G401 (cell line): ENCODE measurements around the gene PCDH19. TPM values are rescaled to one million over a fixed set of nuclear protein-coding genes. Genes with fewer than 3 reads are reported as not detected.

Experiments used
- DNase-seq: peaks from one replicate; pipeline ENCODE4 v3.0.0-alpha.2; 2015; ENCODE audit warnings: low spot score
- in situ Hi-C: cut with HindIII; loops from 2 replicates; pipeline ENCODE4 v1.10.0; 2016; ENCODE audit warnings: low sequenced_read_pairs, mixed read lengths
- total RNA-seq: library from RNA; depleted of rRNA; stranded (reverse); fragments of >200 nt; shearing (Covaris generic); gene quantifications from 2 replicates; pipeline ENCODE4 v1.2.3, GENCODE V29; 2014

PCDH19 gene
- total RNA-seq, 1 experiment from 2014 or later = 0.37 TPM

DNA sequence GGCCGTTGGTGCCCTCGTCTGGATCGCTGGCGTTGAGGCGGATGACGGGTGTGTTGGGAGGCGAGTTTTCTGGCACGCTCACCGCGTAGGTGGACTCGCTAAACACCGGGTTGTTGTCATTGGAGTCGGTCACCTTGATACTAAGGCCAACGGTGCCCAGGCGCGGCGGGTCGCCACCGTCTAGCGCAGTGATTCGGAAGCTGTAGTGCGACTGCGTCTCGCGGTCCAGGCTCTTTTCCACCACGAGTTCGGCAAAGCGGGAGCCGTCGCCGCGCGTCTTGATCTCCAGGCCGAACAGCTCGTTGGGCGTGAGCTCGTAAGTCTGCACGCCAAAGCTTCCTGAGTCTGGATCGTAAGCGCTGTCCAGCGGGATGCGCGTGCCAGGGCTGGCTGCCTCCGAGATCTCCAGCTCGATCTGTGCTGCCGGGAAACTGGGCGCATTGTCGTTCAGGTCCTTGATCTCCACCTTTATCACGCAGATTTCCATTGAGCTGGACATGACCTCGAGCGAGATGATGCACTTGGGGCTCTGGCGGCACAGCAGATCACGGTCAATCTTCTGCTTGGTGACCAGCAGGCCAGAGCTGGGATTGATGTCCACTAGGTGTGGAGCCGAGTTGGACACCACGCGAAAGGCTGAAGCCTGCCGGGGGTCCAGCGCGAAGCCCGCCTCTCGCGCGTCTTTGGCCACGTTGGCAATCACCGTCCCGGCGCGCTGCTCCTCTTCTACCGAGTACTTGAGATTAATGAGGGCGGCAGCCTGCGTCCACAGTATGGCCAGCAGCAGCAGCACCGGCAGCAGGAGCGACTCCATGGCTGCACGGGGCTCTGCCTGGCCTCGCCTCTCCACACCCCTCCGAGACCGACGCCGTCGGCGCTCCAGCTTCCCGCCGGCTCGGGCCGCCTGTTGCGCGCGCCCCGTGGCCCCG, 2.0 kb downstream of the PCDH19 start:
- in situ Hi-C loops = no loop called here
- no peak for DNase-seq

DNA sequence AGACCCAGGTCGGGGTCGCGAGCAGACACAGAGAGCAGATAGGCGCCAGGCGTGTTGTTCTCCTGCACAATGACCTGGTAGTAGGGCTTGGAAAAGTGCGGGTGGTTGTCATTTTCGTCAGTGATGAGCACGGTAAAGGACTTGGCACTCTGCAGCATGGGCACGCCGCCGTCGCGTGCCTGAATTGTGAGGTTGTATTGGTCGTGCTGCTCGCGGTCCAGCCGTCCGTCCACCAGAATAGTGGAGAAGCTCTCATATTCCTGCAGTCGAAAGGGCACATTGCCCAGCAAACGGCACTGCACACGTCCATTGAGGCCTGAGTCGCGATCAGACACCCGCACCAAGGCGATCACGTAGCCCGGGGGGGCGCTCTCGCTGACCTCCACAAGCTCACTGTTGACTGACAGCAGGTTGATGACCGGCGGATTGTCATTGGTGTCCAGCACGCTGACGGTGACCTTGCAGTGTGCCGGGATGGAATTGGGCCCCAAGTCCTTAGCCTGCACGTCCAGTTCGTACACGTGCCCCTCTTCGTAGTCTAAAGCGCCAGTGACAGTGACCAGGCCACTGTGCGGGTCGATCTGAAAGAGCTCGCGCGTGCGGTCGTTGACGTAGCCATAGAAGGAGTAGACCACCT, 2.8 kb downstream of the PCDH19 start:
- in situ Hi-C loops = no loop called here
- DNase-seq = no peak

DNA sequence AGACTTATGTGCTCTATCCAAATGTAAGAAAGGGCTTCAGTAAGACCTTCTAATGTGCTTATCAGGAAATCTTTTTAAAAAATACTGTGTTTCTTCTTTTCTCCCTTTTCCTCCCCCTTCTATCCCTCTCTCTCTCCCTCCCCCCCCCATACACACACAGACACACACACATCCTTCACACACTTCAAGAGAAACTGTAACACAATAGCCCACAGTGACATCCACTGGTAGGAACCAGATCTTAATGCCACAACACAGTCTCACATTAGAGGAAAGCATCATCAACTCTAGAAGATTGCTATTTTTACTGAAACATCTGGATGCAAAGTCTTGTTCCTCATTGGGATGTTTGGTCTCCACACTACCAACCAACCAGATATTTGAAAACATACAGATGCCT, 4.6 kb downstream of the PCDH19 start:
- in situ Hi-C loops = no loop called here
- DNase-seq = no peak

DNA sequence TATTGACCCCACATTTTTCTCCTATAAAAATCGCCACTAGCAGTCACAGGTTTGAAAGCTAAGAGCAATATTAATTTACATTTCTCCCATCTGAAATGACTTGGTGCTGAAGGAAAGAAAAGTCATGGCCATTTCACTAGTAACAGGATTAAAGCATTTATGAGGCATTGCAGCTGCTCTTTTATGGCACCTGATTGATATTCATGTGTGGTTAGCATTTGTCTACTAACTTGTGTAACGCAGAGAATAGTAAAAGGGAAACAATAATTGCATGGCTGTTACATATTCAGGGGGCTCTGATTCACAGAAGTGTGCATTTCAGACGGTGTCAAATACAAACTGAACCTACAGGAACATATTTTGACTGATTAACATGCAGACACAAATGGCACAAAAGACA, 5.2 kb downstream of the PCDH19 start:
- no peak for DNase-seq
- in situ Hi-C loops = no loop called here

DNA sequence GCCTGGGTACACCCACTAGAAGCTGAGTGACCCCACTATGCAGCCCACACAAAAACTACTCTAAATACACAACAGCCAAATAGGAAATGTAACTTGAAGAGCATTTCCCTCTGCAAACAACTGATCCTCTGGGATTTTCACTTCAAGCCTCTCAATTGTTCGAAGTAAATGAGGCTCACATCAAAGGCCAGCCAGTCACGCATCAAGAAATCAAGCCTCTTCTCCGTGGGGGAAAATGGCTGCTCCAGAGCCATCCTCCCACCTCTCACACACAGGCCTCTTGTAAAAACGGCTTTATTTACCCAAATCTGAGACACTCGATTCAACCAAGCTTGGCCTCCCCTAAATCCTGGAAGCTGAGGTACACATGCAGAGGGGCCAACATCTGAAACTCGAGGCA, 14.3 kb downstream of the PCDH19 start:
- in situ Hi-C loops = no loop called here
- DNase-seq = no peak

DNA sequence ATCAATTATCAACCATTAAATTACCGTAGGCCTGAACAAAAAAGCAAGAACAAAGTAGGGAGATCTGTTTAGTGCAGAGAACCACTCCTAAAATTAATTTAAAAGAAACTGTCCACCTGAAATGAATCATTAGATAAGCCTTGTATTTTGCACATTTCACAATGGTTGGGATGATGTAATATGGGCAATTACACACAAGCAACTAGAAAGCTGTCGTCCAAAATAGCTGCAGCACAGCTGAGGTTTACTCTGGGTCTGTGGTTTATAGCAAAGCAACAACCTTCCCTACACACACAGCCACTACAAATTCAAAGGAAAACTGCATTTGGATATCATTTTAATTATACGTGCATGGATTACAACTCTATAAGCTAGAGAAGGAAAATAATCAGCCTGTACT, 28.5 kb downstream of the PCDH19 start:
- DNase-seq = no peak
- in situ Hi-C loops = no loop called here

DNA sequence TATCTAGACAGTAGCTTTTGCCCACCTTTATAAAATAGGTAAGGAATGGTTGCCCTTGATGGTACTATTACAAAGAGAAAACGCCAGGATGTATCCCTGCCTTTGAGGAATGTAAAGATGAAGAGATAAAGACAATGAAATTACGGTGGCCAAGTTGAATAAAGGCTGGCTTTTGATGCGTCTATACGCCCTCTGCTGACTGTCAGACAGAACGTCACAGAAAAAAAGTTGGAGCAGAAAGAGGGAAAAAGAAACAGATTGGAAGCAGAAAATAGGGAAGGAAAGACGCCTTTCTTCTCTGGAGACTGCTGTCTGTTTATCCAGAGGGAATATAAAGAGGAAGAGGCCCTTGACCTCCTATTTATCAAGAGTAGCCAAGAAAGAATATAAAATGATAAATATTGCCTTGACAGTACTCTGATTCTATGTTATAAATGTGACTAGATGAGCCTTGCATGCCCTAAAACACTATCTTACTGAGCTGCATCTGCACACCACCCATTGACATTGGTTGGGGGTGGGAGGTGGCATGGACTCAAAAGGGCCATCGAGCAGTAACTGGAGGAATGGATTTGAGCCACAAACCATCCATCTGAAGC, 30.6 kb downstream of the PCDH19 start:
- DNase-seq = no peak
- in situ Hi-C loops = no loop called here

DNA sequence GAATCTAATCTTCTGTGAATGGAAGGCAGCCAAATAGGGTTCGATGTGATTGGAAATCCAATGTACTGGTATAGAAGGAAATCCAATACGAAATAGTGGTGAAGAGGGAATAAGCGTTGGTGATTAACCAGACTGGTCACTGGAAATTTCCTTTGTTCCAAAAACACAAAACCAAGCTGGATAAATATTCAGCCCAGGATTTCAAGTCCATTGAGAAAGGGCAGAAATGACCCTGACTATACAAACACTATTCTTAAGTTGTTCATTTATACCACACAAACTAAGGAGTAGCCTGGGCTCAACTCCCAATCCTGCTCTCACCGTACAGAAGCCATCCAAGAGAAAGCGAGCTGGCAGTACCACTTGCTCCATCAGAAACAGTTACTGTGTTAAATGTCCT, 32.2 kb downstream of the PCDH19 start:
- in situ Hi-C loops = no loop called here
- DNase-seq = no peak

DNA sequence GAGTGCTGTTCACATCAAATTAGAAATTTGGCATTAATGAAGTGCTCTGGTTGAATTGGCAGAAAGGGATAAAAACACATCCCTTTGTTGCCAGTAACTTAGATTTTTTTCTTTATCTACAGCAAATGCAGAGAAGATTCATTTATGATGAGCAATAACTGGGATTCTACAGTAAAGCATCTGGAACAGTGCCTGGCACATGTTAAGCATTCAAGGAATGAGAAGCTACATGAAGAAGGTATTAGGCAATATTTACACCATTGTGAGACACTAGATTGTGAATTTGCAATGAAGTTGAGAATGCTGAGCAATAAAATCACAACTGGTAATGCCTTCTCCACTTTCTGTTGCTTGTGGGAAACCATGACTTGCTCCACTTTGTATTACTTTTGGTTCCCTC, 33.5 kb downstream of the PCDH19 start:
- no peak for DNase-seq
- in situ Hi-C loops = no loop called here

DNA sequence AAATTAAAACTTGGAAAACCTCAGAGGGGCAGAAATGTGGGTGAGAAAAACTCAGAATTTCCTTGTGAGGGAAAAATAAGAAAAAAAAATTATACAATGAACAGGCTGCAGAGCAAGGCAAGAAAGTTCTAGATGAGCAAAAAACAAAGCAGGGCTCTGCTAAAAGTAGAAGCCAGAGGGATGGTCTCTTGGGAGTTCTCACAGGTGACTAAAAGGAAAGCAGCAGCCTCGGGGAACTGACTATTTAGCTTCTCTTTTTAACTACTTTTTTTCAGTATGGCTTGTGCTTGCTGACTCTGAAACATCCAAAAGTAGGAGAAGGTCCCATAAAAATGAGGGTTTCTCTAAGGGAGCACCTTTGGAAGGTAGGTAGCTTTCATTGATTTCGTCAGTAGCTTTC, 36.4 kb downstream of the PCDH19 start:
- no peak for DNase-seq
- in situ Hi-C loops = no loop called here

DNA sequence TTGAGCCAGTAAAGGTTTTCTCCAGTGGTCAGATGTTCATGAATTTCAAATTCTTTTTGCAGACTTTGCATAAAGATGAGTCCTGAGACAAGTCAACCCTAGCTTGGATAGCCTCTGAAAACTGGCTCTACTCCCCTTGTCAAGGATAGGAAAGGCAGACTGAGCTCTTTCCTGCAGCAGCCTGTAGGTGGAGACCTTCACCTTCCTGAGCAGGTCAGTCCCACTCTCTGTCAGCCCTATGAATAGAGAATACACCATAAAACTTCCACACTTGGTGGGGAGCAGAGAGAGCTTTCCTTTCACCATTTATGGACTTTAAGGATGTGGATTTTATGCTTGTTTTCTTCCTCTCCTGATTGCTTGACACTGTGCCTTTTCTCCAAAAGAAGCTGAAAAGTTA, 41.9 kb downstream of the PCDH19 start:
- in situ Hi-C loops = no loop called here
- DNase-seq = no peak

DNA sequence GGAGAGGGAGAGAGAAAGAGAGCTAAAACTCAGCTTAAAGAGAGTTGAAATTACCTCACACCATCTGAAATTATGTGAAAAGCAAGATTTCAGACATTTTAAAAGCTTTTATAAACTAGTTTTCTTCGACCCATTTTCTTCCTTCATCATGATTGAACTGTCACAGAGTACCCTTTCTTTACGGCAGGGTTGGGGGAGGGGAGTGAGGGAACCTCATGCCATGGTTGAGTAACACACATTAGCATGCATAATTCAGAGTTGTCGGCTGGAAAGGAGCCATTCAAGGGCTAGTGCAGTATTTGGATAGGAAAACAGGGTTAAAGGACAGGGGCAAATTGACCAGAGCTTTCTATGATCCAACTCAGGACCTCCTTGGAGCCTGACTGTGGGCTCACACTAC, 46.2 kb downstream of the PCDH19 start:
- in situ Hi-C loops = no loop called here
- DNase-seq = no peak

DNA sequence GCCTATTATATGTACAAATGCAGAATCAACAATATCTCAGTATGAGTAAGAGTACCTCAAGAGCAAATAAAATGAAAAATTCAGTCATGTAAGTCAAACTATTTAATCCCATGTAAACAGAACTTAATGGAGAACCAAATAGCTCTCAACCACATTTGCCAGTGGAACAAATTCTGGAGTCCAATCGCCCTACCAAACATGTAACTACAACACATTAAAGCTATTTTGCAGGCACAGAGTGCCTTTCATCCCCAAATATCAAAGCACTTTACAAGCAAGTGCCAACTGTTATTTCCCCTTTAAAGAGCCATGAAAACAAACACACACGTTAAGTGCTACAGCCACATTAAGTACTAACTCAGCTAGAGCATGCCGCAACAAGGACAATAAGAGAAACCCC, 51.3 kb downstream of the PCDH19 start:
- in situ Hi-C loops = no loop called here
- DNase-seq = no peak

DNA sequence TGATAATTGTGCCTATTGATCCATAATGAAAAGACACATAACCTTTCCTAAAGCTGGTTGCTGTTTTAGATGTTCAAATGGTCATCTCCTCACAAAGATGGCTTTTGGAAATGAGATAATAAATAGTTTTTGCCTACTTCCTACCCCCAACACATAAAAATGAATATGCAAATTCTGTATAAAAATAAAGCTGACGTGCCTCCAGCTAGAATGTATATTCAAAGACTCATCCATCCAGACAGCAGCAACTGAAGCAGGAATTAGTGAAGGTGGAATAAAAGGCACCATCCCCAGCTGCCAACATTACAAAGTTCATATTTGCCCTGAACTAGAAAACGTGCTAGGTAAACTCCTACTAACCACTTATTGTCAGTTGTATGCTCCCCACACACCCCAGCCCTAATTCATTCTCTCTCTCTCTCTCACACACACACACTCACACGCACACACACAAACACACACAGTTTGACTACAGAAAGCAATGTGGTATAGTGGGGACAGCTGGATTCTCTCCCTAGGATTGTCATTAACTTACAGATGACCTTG, 53.6 kb downstream of the PCDH19 start:
- DNase-seq = no peak
- in situ Hi-C loops = no loop called here

DNA sequence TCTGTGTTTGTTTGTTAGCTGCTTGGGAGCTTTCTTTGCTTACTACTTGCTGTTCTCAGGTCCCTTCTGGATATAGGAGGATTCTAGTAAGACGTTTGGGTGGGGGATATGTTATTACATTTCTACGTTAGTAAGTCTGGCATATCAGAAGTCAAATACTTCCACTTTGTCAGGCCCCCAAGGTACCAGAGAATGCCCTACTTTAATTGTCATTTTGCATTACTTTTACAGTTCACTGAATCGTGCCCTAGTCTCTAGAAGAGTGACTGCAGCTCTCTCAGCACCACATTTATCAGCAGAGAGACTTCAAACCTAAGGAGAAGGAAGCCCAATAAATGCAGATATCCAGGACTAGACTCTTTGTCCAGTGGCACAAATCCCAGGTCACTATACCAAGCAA, 54.4 kb downstream of the PCDH19 start:
- in situ Hi-C loops = no loop called here
- DNase-seq = no peak

DNA sequence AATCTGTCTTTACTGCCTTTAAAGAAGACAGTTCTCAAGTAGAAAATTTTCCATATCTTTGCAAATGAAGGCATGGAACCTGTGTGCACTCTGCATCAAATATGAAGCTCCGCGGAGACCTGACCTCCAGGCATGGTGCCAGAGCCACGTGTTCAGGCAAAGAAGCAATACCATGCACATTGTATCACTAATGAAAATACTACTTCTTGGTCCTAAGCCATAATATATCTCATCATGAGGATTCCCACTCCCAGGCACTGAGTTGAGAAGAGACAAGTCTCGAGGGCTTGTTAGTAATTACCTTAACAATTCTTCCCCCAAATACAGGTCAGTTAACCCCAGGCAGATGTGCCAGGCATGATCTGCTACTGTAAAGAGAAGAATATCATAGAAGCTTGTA, 56.7 kb downstream of the PCDH19 start:
- in situ Hi-C loops = no loop called here
- DNase-seq = no peak

DNA sequence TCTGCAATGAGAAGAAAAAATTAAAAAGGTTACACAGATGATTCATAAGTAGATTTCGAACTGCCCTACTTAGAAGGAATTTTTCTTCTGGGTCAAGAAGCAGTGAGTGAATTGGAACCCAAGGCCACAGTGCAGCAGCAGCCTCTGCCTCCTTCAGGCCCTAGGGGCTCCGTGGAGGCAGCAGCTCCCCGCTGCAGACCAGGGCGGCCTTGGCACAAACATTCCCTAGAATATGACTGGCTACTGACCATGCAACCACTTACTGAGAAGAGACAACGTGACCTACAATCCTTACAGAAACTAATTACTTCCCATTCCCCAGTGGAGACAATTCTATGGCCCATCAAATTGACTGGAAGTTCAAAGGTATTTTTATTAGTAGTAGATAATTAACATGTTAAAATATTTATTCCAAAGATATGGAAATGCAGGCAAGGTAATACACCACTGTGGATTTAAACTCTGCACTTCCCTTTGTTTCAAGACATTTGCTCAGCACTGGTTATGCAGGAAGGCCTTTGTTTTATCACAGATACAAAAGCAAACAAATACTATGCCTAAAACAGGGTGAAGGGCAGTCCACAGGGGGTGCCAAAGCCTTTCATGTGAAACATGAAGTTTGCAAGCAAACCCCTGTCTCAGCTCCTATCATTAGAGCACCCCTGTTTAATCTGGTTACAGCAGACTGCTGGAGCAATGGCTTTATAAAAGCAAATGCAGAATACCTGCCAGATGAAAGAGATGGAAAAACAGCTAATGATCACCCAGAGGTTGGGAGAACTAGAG, 59.2 kb downstream of the PCDH19 start:
- in situ Hi-C loops = no loop called here
- no peak for DNase-seq

DNA sequence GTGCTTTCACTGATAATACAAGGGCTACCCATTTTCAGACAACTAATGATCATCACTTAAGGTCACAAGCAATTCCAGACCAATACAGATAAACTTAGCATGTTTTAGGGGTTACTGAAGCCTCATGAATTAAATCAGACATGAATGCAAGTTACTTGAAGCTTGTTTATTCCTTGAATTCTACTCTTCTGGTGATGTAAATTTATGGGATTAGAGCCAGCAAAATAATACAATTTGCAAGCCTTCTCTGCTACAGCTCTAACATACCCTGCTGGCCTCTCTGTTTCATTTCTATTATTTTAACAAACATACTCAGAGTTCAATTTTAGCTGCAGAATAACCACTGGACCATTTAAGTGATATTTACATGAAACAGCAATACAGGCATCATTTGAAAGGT, 60.7 kb downstream of the PCDH19 start:
- in situ Hi-C loops = no loop called here
- no peak for DNase-seq

DNA sequence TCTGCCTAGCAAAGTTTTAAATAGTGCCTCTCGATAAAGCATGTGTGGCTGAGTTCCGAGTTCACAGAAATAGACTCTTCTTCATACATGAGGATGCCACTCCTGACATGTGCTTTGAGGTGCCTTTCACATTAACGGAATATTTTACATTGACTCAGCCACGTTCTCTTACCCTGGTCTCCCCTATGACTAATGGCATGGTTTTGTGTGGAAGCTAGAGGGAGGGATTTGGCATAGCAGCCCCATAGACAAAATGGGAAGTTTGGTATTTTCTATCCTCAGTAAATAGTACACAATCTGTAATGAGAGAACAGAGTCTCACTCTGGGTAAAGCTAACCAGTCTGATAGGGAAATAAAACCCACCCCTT, 68.9 kb downstream of the PCDH19 start:
- in situ Hi-C loops = no loop called here
- DNase-seq = no peak
